ENCODE data around the gene ATP6V0A1.
A peak's percentile ranks its signal among the peaks of the same experiment; 100 is the strongest.
"Not testable (repeated sequence)": the region's sequence is repeated elsewhere in the genome, so short reads cannot be mapped to it uniquely, and the experiment has no call there.

ATP6V0A1 gene

DNA sequence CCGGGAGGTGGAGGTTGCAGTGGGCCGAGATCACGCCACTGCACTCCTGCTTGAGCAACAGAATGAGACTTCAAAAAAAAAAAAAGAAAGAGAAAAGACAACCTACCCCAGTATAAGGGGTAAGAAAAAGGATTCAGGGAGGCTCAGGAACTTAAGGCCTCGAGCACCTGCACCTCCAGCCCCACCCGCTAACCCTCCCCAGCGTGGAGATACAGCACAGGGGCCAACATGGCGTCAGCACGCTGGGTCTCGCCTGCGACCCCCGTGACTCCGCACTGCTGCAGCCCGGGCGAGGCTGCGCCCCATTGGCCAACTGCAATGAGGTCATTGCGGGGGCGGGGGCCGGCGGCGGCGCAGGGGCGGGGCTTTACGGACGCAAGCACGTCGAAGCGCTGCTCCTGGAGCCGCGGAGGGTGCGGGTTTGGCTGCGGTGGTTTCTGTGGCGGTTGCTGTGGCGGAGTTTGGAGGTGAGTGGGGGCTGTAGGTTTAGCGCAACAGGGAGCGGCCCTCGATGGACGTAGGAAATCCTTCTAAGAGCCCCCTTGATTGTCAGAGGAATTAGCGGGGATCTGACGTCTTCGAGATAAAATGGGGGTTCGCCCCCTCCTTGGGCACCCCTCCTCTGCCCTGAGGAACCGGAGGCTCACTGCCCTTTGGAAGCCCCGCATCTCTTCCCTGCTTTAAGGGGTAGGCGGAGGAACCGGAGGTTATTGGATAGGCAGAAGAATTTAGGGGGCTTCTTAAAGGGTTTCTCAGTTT lies at the start of gene ATP6V0A1:
Gene ATP6V0A1, plus strand, starts transcription at position 382 of the 759 bp plus-strand sequence. CDS start 2,017 bp downstream, outside the sequence.
- DNase-seq, result peak; percentile 85 to 90

DNA sequence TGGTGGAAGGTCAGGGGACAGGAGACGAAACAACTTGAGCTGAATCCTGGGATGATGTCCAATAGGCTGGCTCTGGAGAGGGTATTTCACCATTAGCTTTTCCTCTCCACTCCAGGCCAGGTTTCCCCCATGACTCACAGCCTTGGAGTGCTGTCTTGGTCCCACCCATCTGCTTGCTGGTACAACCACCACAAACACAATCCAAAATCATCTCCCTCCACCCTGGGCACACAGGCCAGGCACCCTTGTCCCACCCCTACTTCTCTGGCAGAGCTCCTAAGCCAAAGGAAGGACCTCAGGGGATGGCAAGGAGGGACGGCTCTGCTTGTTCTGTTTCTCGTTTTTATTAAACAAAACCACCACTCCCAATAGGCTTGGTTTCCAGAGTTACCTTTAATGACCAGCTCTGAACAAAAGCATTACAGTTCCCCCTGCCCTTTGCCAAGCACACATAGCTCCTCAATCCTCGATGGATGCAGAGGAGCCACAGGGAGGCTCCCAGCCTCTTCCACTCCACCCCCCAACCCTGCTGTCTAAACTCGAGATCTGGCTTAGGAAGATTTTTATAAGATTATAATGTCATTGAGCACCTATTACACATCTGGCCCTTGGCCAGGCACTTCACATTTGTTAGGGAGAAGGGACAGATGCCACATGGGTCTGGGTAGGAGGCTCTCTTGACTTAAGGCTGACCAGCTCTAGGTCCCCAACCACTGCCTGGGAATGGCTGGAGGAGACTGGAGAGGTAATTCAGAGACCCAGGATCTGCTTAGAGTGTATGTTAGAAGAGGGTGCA lies 49.0 kb upstream of the ATP6V0A1 start:
- no peak for DNase-seq

DNA sequence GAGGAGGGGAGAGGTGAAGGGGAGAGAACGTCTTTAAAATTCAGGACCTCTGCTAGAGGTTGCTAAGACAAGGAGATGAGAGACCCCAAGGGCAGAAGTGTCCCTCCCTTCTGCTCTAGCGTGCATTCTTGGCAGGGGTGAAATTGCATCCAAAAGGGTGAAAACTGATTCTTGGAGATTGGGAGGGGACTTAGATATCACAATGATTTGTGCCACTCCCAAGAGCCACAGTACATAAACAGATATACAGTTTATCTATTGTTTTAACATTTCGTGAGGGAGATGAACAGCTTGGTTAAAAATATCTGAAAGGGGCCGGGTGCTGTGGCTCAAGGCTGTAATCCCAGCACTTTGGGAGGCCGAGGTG lies 48.4 kb upstream of the ATP6V0A1 start:
- no peak for DNase-seq

DNA sequence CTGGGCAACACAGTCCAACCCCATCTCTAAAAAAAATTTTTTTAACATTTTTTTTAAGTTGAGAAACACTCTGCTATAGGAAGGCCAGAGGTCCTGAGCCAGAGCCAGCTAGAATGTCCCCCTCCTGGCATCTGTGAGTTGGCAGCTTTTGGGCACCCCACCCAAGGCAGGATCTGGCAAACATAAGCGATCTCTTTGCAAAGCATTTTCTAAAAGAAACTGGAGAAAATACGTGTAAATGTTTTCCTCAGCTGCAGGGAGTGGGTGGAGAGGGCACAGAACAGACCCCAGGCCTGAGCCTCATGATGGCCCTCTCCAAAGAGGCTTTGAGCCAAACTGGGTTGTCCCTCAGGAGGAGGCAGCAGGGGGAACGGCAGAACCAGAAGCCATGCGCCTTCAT lies 47.3 kb upstream of the ATP6V0A1 start:
- DNase-seq, result no peak

DNA sequence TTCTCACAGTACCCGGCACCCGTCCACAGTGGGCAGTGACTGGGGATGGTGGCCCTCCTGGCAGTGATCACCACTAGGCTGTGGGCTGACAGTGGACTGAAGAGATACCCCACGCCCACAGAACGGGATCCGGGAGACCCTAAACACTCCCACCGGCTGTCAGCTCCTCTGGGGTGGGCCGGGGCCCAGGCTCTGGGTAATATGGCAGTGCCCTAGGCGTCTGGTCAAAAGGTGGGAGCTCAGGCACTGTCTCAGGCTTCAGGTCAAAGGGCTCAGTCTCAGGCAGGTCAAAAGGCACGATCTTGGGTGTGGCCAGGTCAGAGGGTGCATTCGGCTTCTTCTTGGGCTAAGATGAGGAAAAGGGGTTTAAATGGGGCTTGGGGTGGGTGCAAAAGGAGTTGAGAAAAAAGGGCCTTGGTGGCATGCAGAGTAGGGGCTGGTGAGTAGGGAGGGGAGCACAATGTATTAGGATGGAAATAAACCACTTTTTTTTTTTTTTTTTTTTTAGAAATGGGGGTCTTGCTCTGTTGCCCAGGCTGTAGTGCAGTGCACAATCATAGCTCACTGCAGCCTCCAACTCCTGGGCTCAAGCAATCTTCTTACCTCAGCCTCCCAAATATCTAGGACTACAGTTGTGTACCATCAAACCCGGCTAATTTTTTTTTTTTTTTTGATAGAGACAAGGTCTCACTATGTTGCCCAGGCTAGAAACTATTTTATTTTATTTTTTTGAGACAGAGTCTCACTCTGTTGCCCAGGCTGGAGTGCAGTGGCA lies 46.6 kb upstream of the ATP6V0A1 start:
- DNase-seq, result no peak

DNA sequence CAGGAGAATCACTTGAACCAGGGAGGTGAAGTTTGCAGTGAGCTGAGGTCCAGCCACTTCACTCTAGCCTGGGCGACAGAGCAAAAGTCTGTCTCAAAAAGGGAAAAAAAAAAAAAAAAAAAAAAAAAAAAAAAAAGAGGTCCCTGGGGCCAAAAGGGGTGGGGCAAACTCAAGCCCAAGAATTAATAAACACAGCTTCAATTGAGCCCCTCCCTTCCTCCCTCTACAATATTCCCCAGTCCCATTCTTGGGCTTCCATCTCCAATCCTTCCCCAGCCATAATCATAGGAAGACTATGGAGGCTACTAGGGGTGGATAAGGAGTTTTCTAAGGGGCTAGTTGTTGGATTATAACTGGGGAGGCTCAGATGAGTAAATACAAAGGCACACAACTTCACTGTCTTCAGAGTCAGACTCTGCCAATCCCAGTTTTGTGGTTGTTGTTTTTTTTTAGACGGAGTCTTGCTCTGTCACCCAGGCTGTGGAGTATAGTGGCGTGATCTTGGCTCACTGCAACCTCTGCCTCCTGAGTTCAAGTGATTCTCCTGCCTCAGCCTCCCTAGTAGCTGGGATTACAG lies 45.1 kb upstream of the ATP6V0A1 start:
- no peak for DNase-seq

DNA sequence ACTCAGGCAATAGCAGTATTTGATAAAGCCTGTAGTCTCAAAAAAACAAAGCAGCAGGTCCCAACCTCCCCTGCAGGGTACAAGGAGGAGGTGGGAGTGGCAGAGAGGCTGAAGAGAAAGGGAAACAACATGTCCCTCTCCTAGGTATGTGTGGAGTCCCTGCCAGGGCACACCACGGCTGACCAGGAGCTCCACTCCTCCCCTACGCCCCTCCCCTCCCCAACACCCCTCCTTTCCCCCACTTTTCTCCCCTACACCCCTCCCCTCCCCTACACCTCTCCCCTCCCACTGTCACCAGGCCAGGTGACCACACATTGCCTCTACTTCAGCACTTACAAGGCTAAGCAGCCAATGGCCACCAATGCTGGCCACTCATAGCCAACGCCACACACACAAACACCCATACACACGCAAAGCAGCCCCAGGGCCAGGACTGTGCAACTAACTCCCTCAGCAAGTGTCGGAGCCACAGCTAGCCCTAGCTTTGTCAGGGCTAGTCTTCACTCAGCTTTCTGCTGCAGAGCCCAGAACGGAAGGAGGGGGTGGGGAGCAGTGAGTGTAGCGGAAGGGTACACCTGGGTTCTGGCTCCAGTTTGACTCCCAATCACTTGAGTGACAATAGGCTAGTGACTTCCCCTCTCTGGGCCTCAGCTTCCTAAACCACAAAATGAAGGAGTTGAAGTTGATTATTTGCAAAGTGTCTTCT lies 43.8 kb upstream of the ATP6V0A1 start:
- peak; percentile 26 to 29 for DNase-seq

DNA sequence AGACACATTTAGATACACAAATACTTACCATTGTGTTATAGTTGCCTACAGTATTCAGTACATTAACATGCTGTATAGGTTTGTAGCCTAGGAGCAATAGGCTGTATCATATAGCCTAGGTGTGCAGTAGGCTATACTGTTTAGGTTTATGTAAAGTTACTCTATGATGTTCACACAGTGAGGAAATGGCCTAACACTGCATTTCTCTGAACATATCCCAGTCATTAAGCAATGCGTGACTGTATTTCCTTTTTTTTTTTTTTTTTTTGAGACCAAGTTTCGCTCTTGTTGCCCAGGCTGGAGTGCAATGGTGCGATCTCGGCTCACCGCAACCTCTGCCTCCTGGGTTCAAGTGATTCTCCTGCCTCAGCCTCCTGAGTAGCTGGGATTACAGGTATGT lies 40.7 kb upstream of the ATP6V0A1 start:
- not testable (repeated sequence) for DNase-seq

DNA sequence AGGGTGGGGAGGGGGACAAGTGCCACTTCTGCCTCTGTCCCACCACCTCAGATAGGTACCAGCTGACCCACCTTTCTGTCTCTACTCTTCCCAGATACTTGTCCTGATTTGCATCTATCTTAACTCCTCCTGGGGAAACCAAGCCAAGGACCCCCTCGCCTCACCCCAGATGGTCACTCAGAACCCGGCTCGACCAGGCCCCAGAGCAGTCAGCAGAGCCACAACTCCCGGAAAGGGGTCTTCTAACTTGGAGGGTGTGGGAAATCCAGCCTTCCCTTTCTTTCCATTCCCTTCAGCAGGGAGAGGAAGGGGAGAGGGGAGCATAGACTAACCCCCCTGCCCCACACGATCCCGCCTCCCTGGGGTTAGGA lies 37.6 kb upstream of the ATP6V0A1 start:
- no peak for DNase-seq

DNA sequence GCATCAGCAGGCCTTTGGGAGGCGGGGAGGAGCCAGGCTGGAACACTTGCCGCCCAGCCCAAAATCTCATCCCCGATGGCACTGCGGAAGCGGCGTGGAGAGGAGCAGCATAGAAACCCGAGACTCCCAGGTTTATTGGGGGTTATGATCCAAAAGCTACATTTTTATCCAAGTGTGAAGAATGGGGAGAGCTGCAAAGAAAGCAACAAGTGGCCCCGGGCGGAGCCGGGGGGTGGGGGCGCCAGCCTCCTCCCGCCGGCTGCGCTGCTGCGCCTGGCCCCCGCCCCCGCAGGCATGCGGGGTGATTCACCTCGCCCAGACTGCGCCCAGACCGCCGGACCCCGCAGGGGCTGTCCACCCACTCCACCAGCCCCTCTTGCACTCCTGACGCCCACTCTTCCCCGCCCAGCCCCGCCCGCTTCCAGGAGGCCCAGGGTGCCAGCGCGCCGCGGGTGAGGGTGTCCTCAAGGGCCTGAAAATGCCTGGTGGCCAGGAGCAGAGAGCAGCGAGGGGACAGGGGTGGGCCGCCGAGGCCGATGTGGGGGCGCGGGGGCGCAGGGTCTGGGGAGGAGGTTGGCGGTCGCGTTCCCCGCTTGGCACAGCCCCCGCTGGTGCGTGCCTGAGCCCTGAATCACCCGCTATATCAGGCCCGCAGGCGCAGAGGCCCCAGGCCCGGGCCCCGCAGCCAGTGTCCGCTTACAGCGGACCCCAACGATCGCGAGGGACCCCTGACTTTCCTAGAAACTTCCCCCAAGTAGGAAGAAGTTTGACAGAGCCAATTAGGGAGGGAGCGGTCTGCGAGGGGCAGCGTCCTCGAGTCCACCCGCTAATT lies 37.0 kb upstream of the ATP6V0A1 start:
- DNase-seq, result no peak

DNA sequence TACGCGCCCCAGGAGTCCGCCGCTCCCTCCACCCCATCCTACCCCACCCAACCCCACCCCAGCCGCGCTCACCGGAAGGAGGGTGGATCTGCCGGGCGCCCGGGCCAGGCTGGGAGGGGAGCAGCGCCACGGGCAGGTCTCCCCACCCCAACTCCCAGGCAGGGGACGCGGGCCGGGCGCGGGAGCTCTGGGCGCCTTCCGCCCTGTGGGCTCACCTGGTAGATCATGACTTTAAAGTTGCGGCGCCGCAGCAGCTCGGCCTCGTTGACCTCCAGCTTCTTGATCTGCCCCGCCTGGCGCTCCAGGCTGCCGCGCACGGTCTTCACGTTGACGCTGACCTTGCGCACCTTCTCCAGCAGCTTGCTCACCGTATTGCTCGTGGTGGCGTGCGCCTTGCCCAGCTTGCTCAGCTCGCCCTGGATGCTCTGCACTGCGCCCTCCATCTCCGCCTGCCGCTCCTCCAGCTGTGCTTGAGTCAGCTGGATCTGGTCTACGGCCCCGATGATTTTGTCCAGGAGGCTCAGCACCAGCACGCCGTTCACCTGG lies 36.2 kb upstream of the ATP6V0A1 start:
- no peak for DNase-seq

DNA sequence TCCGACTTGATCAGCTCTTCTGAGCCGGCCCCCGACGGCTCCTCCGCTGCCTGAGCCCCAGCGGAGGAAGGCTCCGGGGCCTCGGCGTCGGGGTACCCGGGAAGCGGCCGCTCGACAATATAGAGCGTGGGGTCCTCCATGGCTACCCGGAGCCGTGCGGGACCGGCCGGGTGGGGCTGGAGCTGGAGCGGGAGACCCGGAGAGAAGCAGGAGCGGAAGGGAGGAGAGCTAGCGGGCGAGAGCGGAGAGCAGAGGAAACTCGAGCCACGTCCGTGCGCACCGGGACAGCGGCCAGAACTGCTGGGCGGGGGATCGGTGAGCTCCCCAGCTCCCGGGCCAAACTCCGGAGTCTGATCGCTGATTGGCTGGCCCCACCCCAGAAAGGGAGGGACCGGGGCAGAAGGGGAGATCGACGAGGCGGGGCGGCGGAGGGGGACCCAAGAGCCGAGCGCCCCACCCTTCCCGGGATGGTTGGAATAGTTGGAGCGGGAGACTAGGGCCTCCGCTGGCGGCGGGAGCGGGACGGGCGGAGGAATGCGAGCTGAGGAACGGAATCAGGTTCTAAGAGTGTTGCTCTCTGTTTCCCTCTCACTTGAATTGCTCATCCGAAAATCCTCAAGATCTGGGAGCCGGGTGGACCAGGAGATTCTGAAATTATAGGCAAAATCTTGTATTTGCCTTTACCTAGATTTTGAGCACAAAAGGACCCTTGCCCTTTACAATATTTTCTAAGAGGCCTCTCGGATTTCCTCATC lies 35.5 kb upstream of the ATP6V0A1 start, which contains the start of gene CAVIN1:
Gene CAVIN1, minus strand, starts transcription at position 299 of the 755 bp plus-strand sequence. Its CDS starts 159 bp downstream, at position 140.
- no peak for DNase-seq

DNA sequence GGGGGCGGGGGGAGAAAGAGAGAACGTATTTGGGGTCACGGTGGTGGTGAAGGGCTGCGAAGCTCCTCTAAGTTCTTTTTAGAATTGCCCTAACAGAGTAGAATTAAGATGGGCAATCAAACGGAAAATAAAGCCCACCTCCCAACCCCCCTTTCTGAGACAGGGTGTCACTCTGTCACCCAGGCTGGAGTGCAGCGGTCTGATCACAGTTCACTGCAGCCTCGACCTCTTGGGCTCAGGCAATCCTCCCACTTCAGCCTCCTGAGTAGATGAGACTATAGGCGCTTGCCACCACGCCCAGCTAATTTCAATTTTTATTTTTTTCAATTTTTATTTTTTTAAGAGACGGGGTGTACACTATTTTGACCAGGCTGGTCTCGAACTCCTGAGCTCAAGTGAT lies 34.9 kb upstream of the ATP6V0A1 start:
- DNase-seq, result no peak

DNA sequence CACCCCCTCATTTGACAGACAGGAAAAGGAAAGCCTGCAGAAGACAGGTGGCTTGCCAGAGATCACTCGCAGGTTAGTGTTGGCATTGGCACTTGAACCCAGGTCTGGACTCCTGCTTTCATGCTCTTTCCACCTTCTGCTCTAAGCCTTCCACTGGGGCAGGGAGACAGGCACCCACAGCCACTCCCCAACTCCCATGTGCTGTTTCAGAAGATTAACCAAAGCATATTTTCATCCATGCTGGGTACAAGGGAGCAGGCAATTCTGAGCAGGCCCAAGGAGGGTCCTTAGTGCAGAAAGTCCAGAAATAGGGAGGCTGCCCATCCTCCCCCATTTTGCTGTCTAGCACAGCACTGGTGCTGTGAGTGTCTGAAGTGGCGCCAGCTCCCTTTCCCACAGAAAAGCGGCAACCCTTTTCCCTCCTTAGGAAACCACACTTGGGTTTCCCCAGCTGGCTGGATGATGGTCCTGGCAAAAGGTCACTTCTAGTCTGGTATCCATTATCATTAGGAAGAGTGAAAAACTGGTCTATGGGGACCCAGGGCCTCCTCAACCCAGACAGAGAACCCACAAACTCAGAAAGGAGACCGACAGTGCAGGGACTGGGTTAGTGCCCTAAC lies 33.6 kb upstream of the ATP6V0A1 start:
- no peak for DNase-seq

DNA sequence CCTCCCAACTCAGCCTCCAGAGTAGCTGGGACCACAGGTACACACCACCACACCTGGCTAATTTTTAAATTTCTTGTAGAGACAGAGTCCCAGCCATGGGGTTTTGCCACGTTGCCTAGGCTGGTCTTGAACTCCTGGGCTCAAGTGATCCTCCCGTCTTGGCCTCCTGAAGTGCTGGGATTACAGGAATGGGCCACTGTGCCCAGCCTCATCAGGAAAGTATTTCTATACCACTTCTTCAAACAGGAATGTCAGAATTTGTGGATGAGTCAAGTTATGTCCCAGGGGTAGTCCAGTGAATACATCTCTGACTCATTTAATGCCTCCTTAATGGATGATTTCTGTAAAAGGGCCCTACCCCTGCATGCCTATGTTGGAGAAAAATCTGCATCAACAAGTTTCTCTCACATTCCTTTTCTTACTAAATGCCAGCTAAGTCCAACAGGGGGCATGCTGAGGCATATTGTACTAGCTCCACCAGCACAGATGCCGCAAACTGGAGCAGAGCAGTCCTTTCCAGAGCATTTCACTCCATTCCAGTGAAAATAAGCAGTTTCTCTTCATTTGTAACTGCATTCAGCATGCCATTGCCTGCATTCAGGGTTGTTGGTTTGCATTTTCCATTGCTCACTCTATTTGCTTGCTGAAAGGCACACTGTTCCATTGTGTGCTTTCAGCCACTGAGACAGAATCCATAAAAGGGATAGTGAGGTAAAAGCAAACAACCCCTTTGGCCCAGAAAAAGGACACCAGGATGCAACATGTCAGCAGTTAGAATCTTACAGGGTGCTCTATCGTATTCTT lies 30.3 kb upstream of the ATP6V0A1 start:
- DNase-seq, result peak; percentile 59 to 62

DNA sequence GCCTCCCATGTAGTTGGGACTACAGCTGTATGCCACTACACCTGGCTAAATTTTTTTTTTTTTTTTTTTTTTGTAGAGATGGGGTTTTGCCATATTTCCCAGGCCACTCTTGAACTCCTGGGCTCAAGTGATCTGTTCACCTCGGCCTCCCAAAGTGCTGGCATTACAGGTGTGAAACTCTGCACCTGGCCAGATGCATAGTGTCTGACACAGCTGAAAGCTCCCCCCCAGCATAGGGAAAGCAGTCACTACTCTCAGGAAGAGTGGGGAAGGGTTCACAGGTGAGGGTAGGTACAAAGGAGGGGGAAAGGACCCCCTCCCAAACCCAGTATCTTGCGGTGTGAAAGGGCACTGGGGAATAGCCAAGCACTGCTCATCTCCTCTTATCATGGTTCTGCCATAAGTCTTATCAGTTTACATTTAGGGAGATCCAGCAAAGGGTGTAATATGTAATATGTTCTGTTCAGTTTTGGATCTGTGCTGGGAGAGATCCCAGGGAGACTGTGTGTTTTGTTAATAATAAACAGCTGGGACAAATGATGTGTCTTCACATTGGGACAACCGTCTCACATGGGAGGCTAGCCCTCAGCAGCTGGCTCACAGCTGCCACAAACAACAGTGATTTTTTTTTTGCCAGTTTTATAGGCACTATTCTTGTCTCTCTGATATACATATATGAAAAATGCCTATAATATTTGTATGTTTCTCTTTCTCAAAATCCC lies 28.8 kb upstream of the ATP6V0A1 start:
- no peak for DNase-seq

DNA sequence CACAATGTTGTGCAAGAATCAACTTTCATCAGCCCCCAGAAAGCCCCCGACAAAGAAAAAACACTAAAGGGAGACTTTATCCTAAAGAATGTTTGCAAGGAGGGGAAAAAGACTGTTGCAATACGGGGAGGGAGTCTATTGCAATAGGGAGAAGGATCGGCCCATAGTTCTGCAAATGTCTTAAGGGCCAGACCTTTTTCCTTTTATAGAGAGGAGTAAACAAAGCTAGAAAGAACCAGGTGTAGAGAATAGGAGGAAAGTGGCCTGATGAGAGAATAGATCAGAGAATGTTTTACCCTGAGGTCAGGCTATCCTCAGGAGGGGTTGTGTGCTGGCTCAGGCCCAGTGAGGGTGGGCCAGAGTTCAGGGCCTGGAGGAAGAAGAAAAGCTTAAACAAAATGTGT lies 26.9 kb upstream of the ATP6V0A1 start:
- no peak for DNase-seq

DNA sequence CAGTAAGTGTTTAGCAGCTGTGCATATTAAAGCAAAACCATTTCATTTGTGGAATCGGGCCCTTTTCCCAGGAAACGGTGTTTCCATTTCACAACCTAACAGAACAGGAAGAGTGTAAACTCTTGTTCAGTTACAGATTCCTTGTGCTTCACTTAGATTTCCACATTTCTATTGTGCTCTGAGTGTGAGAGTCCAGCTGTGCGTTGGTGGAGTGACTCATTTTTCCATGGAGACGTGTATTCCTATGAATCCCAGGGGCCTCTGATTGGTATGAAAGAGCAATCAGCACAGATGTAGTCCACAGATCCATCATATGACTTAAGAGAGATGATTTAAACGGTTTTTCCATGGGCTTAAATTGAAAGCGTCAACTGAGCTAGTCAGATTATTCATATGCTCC lies 22.3 kb upstream of the ATP6V0A1 start:
- no peak for DNase-seq

Measured in CD4-positive, alpha-beta T cell treated with Interleukin-4 for 1 hour (primary cell).